H1 (cell line): ENCODE data around the gene TERC. TPM values are rescaled to one million over a fixed set of nuclear protein-coding genes. Genes with fewer than 3 reads are reported as not detected.
A peak's percentile ranks its signal among the peaks of the same experiment; 100 is the strongest.

Experiments
- ATF2 ChIP-seq: IDR thresholded peaks from 2 replicates; pipeline ENCODE4 v1.6.1; 2012; ENCODE audit warnings: low read length, inconsistent platforms
- ATF3 ChIP-seq: IDR thresholded peaks from 2 replicates; pipeline ENCODE4 v1.6.1; 2011; ENCODE audit warnings: low read depth, mild to moderate bottlenecking, low read length; ENCODE audit not compliant: insufficient read depth
- CTCF ChIP-seq, 3 experiments: IDR thresholded peaks; 1 replicate in 2 of 3; 2 replicates in 1 of 3; pipeline versions ENCODE4 v1.5.1 to v1.6.1; 2011; ENCODE audit warnings: low read length in 3 of 3, mild to moderate bottlenecking in 3 of 3, inconsistent platforms in 2 of 3, low read depth in 1 of 3, moderate library complexity in 1 of 3; ENCODE audit not compliant: insufficient read depth in 1 of 3; ENCODE audit errors: control extremely low read depth in 1 of 3
- E2F6 ChIP-seq: IDR thresholded peaks from 2 replicates; pipeline ENCODE4 v1.6.1; 2012; ENCODE audit warnings: inconsistent platforms
- EP300 ChIP-seq, 2 experiments: IDR thresholded peaks; 1 replicate in 1 of 2; 2 replicates in 1 of 2; pipeline ENCODE4 v1.6.1; 2011 to 2012; ENCODE audit warnings: low read depth in 2 of 2, low read length in 2 of 2, mild to moderate bottlenecking in 2 of 2, borderline replicate concordance in 1 of 2, inconsistent platforms in 1 of 2, moderate library complexity in 1 of 2
- HDAC2 ChIP-seq, 2 experiments: fragments of 300-600 bp in 1 of 2; sonication (generic) in 1 of 2; IDR thresholded peaks; 2 replicates each; pipeline ENCODE4 v1.6.1; 2011 to 2012; ENCODE audit warnings: low read depth in 2 of 2, low read length in 2 of 2, mild to moderate bottlenecking in 2 of 2, moderate library complexity in 2 of 2, borderline replicate concordance in 1 of 2, inconsistent platforms in 1 of 2
- POLR2AphosphoS5 ChIP-seq: IDR thresholded peaks from 2 replicates; pipeline ENCODE4 v1.6.1; 2011; ENCODE audit warnings: low read depth, low read length
- RFX5 ChIP-seq: IDR thresholded peaks from 2 replicates; pipeline ENCODE4 v1.6.1; 2011; ENCODE audit warnings: low read depth, low read length, improper control_type of control experiment, borderline replicate concordance
- RXRA ChIP-seq: IDR thresholded peaks from 2 replicates; pipeline ENCODE4 v1.6.1; 2011; ENCODE audit warnings: low read depth, mild to moderate bottlenecking, low read length, moderate library complexity; ENCODE audit not compliant: insufficient read depth
- SIRT6 ChIP-seq: IDR thresholded peaks from one replicate; pipeline ENCODE4 v1.7.1; 2012; ENCODE audit warnings: low read length, inconsistent platforms
- SP1 ChIP-seq: IDR thresholded peaks from 2 replicates; pipeline ENCODE4 v1.6.1; 2011; ENCODE audit warnings: low read depth, low read length
- TAF1 ChIP-seq: IDR thresholded peaks from 2 replicates; pipeline ENCODE4 v1.6.1; 2011; ENCODE audit warnings: mild to moderate bottlenecking, low read depth, low read length
- USF2 ChIP-seq: IDR thresholded peaks from 2 replicates; pipeline ENCODE4 v1.6.1; 2011; ENCODE audit warnings: low read length, improper control_type of control experiment
- polyA plus RNA-seq, 7 experiments: library from polyadenylated mRNA; depleted of rRNA in 3 of 7; stranded (reverse) in 5 of 7; unstranded in 2 of 7; fragments of >200 nt in 5 of 7; fragments of 200-250 nt in 2 of 7; gene quantifications; 1 replicate in 5 of 7; 2 replicates in 1 of 7; 4 replicates in 1 of 7; pipeline versions ENCODE4 v1.2.1 to v1.2.3, GENCODE V29; 2011 to 2013; ENCODE audit warnings: missing spikeins in 2 of 7, mixed read lengths in 2 of 7
- total RNA-seq: library from RNA; stranded (reverse); fragmentation: NEBNext Ultra II Directional; extraction: Animal tissue kit (Norgen Biotek cat#: 25700); gene quantifications from 2 replicates; pipeline ENCODE4 v1.2.1, GENCODE V29; 2021

The TERC gene
- total and polyA plus RNA-seq, 2 of the 8 experiments (the other 6 are each of a cell fraction or from before 2014, with no cell fraction given), result 2.3 to 17.0 TPM

GRCh38 chr3:169771497-169772304 is 6.8 kb upstream of the TERC start (continued):
- TF ChIP-seq ATF3 (no peak), ATF2 (peak; percentile 51; the same call in 1 of the 2 replicates), SP1 (0 out of 2 replicates have a peak, but pooled peaks have one; percentile 10), RFX5 (no peak), TAF1 (no peak), HDAC2 (IDR thresholded peaks at IDR 0.05; ENCODE audit: borderline replicate concordance in 1 of 2, low read depth in 2 of 2, low read length in 2 of 2) (peak in 1 of 2 experiments; percentile 63; a peak in 1 of 4 replicates), CTCF (IDR thresholded peaks at IDR 0.05; ENCODE audit: control extremely low read depth in 1 of 3, insufficient read depth in 1 of 3, low read depth in 1 of 3, low read length in 3 of 3) (no peak), USF2 (no peak), RXRA (no peak), SIRT6 (no peak), POLR2AphosphoS5 (no peak), E2F6 (no peak), EP300 (IDR thresholded peaks at IDR 0.05; ENCODE audit: borderline replicate concordance in 1 of 2, low read depth in 2 of 2, low read length in 2 of 2) (no peak)
- TF ChIP-seq, all 59 proteins: peak for 11
